HCT116 (cell line): ENCODE results near the gene CRACDL.

Source experiments
- CTCF ChIP-seq, 3 experiments: fragments of 200-600 bp in 1 of 3; sonication (generic) in 1 of 3; IDR thresholded peaks in 2 of 3; conservative IDR thresholded peaks in 1 of 3; 2 replicates each; pipeline ENCODE4 v1.5.1; 2012 to 2017; ENCODE audit warnings: low read depth in 2 of 3, low read length in 2 of 3, antibody characterized with exemption in 1 of 3, borderline replicate concordance in 1 of 3, control low read depth in 1 of 3, mild to moderate bottlenecking in 1 of 3, mixed read lengths in 1 of 3, mixed run types in 1 of 3, moderate library complexity in 1 of 3; ENCODE audit not compliant: insufficient read depth in 1 of 3
- EZH2phosphoT487 ChIP-seq: fragments of 200-600 bp; IDR thresholded peaks from 2 replicates; pipeline ENCODE4 v1.6.1; 2018; ENCODE audit warnings: antibody characterized with exemption, borderline replicate concordance
- POLR2A ChIP-seq: IDR thresholded peaks from 2 replicates; pipeline ENCODE4 v1.7.0; 2011; ENCODE audit warnings: borderline replicate concordance; ENCODE audit not compliant: insufficient read depth, insufficient read length; ENCODE audit errors: extremely low read depth
- POLR2AphosphoS5 ChIP-seq: IDR thresholded peaks from 2 replicates; pipeline ENCODE4 v1.6.1; 2011; ENCODE audit warnings: mild to moderate bottlenecking, low read depth, low read length, moderate library complexity
- YY1 ChIP-seq: IDR thresholded peaks from 2 replicates; pipeline ENCODE4 v1.6.1; 2011; ENCODE audit warnings: low read length, low read depth, moderate library complexity, mild to moderate bottlenecking; ENCODE audit not compliant: insufficient replicate concordance; ENCODE audit errors: extremely low read depth

GRCh38 chr2:98776136-98776535 lies 159.9 kb downstream of the CRACDL start:
- TF ChIP-seq CTCF (IDR thresholded peaks at IDR 0.05 in 2 of 3, conservative IDR thresholded peaks at IDR 0.05 in 1 of 3; ENCODE audit: borderline replicate concordance in 1 of 3, insufficient read depth in 1 of 3, low read depth in 2 of 3, low read length in 2 of 3), result no peak
- TF ChIP-seq POLR2A, result no peak
- no peak for TF ChIP-seq EZH2phosphoT487
- TF ChIP-seq POLR2AphosphoS5, result no peak
- TF ChIP-seq YY1, result no peak
